ENCODE data around the gene ZCCHC8.
"Not testable (repeated sequence)": the region's sequence is repeated elsewhere in the genome, so short reads cannot be mapped to it uniquely, and the experiment has no call there.

Gene ZCCHC8

DNA sequence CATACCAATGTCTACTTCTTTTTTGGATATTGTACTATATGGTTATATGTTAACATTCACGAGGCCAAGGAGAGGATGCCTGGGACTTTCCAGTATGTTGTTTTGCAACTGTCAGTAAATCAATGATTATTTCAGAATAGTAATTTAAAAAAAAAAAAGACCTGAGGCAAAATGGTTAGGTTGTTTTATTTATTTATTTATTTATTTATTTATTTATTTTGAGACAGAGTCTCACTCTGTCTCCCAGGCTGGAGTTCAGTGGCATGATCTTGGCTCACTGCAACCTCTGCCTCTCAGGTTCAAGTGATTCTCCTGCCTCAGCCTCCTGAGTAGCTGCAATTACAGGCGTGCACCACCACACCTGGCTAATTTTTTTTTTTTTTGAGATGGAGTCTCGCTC, 52.9 kb downstream of the ZCCHC8 start:
- not testable (repeated sequence) for H3K36me3 Mint-ChIP-seq (ENCODE audit: low read depth); H3K4me3 Mint-ChIP-seq; H3K9me3 Mint-ChIP-seq; H3K27ac Mint-ChIP-seq; H3K27me3 Mint-ChIP-seq; DNase-seq
- H3K4me1 Mint-ChIP-seq (ENCODE audit: low read depth), result peaks cover 18% of the 10 kb centered on the region

GRCh38 chr12:122446390-122446789, 54.3 kb downstream of the ZCCHC8 start:
- H3K36me3 Mint-ChIP-seq (ENCODE audit: low read depth); H3K4me3 Mint-ChIP-seq; H3K27me3 Mint-ChIP-seq; DNase-seq; H3K27ac Mint-ChIP-seq; H3K9me3 Mint-ChIP-seq; H3K4me1 Mint-ChIP-seq (ENCODE audit: low read depth): not testable (repeated sequence)

DNA sequence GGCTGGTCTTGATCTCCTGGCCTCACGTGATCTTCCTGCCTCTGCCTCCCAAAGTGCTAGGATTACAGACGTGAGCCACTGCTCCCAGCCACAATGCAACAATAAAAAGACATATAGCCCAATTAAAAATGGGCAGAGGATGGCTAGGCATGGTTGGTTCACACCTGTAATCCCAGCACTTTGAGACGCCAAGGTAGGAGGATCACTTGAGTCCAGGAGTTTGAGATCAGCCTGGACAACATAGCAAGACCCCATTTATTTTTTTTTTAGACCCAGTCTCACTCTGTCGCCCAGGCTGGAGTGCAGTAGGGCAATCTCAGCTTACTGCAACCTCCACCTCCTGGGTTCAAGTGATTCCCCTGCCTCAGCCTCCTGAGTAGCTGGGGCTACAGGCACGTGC, 56.7 kb downstream of the ZCCHC8 start:
- not testable (repeated sequence) for H3K9me3 Mint-ChIP-seq; DNase-seq; H3K4me3 Mint-ChIP-seq; H3K27me3 Mint-ChIP-seq; H3K4me1 Mint-ChIP-seq (ENCODE audit: low read depth); H3K27ac Mint-ChIP-seq; H3K36me3 Mint-ChIP-seq (ENCODE audit: low read depth)

GRCh38 chr12:122438822-122439221, 61.9 kb downstream of the ZCCHC8 start:
- H3K36me3 Mint-ChIP-seq (ENCODE audit: low read depth); H3K27me3 Mint-ChIP-seq; DNase-seq; H3K9me3 Mint-ChIP-seq; H3K4me1 Mint-ChIP-seq (ENCODE audit: low read depth); H3K4me3 Mint-ChIP-seq; H3K27ac Mint-ChIP-seq: not testable (repeated sequence)

DNA sequence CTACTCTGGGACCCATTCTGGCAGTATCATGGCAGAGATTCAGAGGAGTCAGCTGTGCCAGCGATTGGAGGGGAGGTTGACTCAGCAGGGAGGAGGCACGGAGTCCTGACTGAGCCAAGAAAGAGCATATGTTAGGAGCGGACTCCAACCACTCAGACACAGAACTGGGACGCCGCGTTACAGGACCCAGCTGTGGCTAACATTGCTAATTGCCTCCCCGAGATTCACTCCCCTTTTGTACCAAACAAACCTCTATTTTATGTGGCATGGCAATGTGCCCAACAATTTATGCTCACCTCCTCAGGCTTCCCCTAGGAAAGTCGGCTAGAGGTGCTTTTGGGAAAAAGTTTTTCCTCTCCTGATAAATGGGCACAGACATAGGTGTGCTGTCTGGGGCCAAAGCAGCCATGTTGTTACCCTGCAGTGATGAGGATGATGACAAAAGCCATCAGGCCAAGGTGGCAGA, 63.0 kb downstream of the ZCCHC8 start:
- H3K27me3 Mint-ChIP-seq, result no peaks in the 10 kb centered on the region
- no peaks in the 10 kb centered on the region for H3K9me3 Mint-ChIP-seq
- no peaks in the 10 kb centered on the region for H3K4me1 Mint-ChIP-seq (ENCODE audit: low read depth)
- no peak overlapping the region for H3K4me3 Mint-ChIP-seq
- no peak overlapping the region for H3K27ac Mint-ChIP-seq
- DNase-seq, result no peak
- H3K36me3 Mint-ChIP-seq (ENCODE audit: low read depth), result no peaks in the 10 kb centered on the region

DNA sequence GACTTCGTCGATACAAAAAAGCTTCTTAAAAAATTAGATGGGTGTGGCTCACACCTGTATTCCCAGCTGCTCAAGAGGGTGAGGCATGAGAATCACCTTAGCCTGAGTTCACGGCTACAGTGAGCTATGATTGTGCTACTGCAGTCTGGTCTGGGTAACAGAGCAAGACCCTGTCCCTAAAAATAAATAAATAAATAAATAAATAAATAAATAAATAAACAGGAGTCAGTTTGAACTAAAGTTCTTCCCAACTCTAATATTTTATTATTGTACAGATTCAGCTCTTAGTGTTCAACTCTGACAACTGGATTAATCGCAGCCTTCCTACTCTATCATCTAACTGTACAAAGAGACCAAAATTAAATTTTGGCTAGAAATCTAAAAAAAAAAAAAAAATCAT, 65.5 kb downstream of the ZCCHC8 start:
- H3K9me3 Mint-ChIP-seq, result no peaks in the 10 kb centered on the region
- H3K36me3 Mint-ChIP-seq (ENCODE audit: low read depth), result no peaks in the 10 kb centered on the region
- no peak overlapping the region for H3K4me3 Mint-ChIP-seq
- H3K27ac Mint-ChIP-seq, result no peak overlapping the region
- no peaks in the 10 kb centered on the region for H3K27me3 Mint-ChIP-seq
- H3K4me1 Mint-ChIP-seq (ENCODE audit: low read depth), result no peaks in the 10 kb centered on the region
- DNase-seq, result no peak

DNA sequence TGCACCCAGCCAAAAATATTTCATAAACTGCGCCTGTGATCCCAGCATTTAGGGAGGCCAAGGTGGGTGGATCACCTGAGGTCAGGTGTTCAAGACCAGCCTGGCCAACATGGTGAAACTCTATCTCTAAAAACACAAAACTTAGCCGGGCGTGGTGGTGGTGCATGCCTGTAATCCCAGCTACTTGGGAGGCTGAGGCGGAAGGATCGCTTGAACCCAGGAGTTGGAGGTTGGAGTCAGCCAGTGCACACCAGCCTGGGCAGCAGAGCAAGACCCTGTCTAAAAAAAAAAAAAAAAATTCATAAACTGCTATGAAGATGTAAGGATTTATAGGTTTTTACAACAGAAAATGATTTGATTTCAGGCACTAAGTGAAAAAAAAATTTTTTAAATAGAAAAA, 71.7 kb downstream of the ZCCHC8 start:
- H3K9me3 Mint-ChIP-seq; H3K27me3 Mint-ChIP-seq; H3K36me3 Mint-ChIP-seq (ENCODE audit: low read depth); H3K27ac Mint-ChIP-seq; DNase-seq; H3K4me3 Mint-ChIP-seq; H3K4me1 Mint-ChIP-seq (ENCODE audit: low read depth): not testable (repeated sequence)

DNA sequence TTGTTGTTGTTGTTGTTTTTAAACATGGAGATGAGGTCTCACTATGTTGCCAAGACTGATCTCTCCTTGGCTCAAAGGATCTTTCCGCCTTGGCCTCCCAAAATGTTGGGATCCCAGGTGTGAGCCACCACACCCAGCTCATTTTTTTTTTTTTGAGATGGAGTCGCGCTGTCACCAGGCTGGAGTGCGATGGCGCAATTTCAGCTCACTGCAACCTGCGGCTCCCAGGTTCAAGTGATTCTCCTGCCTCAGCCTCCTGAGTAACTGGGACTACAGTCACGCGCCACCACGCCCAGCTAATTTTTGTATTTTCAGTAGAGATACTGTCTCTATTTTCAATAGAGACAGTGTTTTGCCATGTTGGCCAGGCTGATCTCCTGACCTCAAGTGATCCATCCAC, 73.3 kb downstream of the ZCCHC8 start:
- H3K4me3 Mint-ChIP-seq, result no peak overlapping the region
- no peaks in the 10 kb centered on the region for H3K36me3 Mint-ChIP-seq (ENCODE audit: low read depth)
- peaks cover 12% of the 10 kb centered on the region for H3K4me1 Mint-ChIP-seq (ENCODE audit: low read depth)
- no peak for DNase-seq
- H3K27ac Mint-ChIP-seq, result no peak overlapping the region
- no peaks in the 10 kb centered on the region for H3K27me3 Mint-ChIP-seq
- no peaks in the 10 kb centered on the region for H3K9me3 Mint-ChIP-seq

DNA sequence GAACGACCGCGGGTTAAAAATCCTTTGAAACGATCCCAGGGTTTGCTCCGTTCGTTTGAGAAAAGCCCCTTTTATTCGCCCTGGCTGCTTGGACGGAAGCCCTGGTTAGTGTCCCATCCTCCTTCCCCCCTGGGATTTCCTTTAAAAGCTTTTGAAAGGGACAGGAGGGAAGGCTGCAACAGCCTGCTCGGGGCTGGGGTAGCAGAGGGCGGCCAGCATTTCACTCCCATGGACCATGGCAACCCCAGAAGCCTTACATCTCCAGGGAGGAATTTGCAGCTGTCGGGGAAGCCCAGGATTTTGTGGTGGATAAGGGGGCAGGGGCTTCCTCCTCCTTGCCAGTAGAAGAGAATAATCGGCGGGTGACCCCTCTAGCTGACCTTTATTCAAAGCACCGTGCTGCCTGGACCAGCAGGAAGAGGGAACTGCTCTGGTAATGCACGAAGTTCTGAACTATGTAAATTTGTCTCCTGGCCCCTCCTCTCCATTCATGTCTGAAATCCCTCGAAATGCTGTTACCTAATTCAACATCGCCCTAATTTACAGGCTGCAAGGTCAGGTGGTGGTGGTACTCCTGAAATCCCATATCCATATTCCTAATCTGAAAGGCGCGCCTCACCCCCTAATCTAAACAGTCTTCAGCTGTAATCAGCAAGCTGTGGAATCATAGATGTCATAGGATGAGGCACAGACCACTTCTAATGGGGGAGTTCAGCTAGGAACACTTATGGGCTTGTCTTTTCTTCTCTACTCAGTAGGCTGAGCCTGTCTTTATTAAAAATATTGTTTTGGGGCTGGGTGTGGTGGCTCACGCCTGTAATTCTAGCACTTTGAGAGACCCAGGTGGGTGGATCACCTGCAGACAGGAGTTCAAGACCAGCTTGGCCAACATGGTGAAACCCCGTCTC, 77.2 kb downstream of the ZCCHC8 start:
- peaks cover 8% of the 10 kb centered on the region for H3K36me3 Mint-ChIP-seq (ENCODE audit: low read depth)
- H3K4me3 Mint-ChIP-seq, result peak overlapping the region; percentile 83
- DNase-seq, result peak; percentile 44
- peak overlapping the region; percentile 92 for H3K27ac Mint-ChIP-seq
- H3K4me1 Mint-ChIP-seq (ENCODE audit: low read depth), result peaks cover 36% of the 10 kb centered on the region
- H3K27me3 Mint-ChIP-seq, result no peaks in the 10 kb centered on the region
- no peaks in the 10 kb centered on the region for H3K9me3 Mint-ChIP-seq

DNA sequence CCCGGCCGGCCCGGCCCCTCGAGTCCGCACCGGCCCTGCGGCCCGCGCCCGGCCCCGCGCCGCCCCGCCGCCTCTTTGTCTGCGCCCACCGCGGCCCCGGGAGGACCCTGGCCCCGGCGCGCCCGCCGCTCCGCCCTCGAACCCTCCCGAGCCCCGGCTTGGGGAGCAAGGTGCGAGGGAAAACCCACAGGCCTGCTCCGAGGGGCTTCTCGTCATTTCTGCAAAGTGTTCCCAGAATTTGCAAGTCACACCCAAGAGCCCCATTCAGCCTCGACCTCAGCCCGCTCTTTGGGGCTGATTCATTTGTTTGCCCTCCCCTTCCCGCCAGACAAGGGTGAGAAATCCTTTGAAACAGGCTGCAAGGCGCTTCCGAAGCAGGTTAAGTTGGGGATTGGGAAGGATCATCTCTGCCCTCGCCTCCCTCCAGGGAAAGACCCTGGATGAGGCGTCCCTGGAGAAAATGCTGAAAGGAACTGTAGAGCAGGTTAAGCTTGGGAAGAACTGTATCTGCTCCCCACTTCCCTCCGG, 77.9 kb downstream of the ZCCHC8 start:
- H3K4me1 Mint-ChIP-seq (ENCODE audit: low read depth), result peaks cover 41% of the 10 kb centered on the region
- peak overlapping the region; percentile 92 for H3K27ac Mint-ChIP-seq
- peak overlapping the region; percentile 83 for H3K4me3 Mint-ChIP-seq
- H3K27me3 Mint-ChIP-seq, result no peaks in the 10 kb centered on the region
- DNase-seq, result peak; percentile 72
- peaks cover 8% of the 10 kb centered on the region for H3K36me3 Mint-ChIP-seq (ENCODE audit: low read depth)
- no peaks in the 10 kb centered on the region for H3K9me3 Mint-ChIP-seq

DNA sequence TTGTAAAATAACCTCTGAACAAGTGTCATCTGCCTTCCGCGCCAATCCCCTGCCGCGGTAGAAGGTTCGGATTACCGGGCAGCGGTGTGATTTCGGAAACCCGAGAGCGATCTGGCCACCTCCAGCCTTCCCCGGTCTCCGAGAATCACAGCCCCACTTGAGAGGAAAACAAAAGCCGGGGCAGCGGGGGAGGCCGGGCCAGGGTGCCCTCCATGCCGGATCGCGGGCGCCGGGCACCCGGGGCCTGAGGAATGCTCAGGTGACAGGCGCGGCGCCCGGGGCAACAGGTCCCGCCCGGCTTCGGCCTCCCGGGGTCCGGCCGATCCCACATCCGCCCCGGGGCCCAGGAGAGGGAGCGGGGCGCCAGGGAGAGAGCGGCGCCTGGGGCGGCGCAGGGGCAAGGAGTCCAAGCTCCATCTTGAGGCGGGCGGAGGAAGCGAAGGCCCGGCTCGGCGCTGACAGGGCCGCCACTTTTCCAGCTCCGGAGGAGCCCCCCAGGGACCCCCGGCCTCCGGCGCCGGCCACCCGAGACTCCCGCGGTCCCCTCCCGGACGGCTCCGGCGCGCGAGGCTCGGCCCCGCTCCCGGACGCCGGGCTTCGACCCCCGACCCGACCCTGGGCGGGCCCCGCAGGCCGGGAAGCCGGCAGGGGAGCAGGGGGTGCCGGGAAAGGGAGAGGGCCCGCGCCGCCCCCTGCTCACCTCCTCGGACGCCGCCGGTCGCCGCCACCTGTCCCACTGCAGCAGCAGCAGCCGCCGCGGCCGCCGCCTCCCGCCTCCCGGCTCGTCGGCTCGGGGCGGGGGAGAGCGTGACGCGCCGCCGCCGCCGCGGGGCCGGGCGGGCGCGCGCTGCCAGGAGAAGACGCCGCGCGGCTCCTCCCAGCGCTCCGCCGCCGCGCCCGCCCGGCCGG, 78.7 kb downstream of the ZCCHC8 start, which contains the start of gene CLIP1:
TSS of gene CLIP1 (minus strand) at position 849 of the 909 bp plus-strand sequence. CDS start 42,217 bp downstream, outside the sequence.
- peak within 1 kb of the TSS; percentile 90 for H3K4me3 Mint-ChIP-seq
- no peaks in the 10 kb centered on the region for H3K9me3 Mint-ChIP-seq
- H3K4me1 Mint-ChIP-seq (ENCODE audit: low read depth), result peaks cover 42% of the 10 kb centered on the region
- H3K27ac Mint-ChIP-seq, result peak within 1 kb of the TSS; percentile 95
- peak; percentile 80 for DNase-seq
- H3K27me3 Mint-ChIP-seq, result no peaks in the 10 kb centered on the region
- H3K36me3 Mint-ChIP-seq (ENCODE audit: low read depth), result peaks cover 8% of the 10 kb centered on the region

All from activated T-cell treated with anti-CD3 and anti-CD28 coated beads, Interleukin-2, amount 50 U/mL, for 24 hours (primary cell).